HepG2 (cell line): ENCODE measurements around the gene CCDC148. TPM values are rescaled to one million over a fixed set of nuclear protein-coding genes. Genes with fewer than 3 reads are reported as not detected.

Source experiments
- ATAC-seq: fragments of 200-7000 bp; cut with Tn5 transposase; 3 replicates; pipeline ENCODE4 v1.9.1; 2020; ENCODE audit warnings: mild to moderate bottlenecking, moderate library complexity
- BruUV-seq: library from RNA; stranded (reverse); fragments of 400-500 nt; replicated peaks from 2 replicates; lab custom pipeline; 2021; lab: Mats Ljungman, UMichigan
- CTCF ChIA-PET: fragments of 300-600 bp; formaldehyde crosslinking; extraction: SDS; loops from one replicate; lab custom pipeline; 2021; ENCODE audit warnings: low total read pairs, inconsistent platforms, low intra/inter-chr PET ratio; lab: Yijun Ruan, JAX
- POLR2A ChIA-PET: fragments of 350-600 bp; sonication (Branson Sonifier 250); formaldehyde crosslinking; loops from one replicate; lab custom pipeline; 2020; ENCODE audit warnings: antibody characterized with exemption, inconsistent platforms; lab: Yijun Ruan, JAX
- DNase-seq: peaks from one replicate; pipeline ENCODE4 v3.0.0-alpha.2; 2015; ENCODE audit warnings: low spot score
- FAIRE-seq: peaks from 3 replicates; lab custom pipeline; 2011; peaks lifted over from hg19 to GRCh38; lab: Jason Lieb, UNC
- H2AFZ ChIP-seq: one replicate; pipeline ENCODE4 v1.6.1; 2011; ENCODE audit warnings: low read length, inconsistent platforms
- H3K27ac ChIP-seq: fragments of 300-600 bp; 3 replicates; pipeline ENCODE4 v1.8.0; 2011; ENCODE audit warnings: mixed run types, mild to moderate bottlenecking, mixed read lengths, low read length, inconsistent platforms; ENCODE audit not compliant: insufficient read depth; ENCODE audit errors: extremely low read length
- H3K27me3 ChIP-seq, 2 experiments: fragments of 200-600 bp in 1 of 2; 2 replicates in 1 of 2; 3 replicates in 1 of 2; pipeline versions ENCODE4 v1.6.0 to v1.8.0; 2011; ENCODE audit warnings: low read length in 2 of 2, mild to moderate bottlenecking in 2 of 2, moderate library complexity in 2 of 2, inconsistent platforms in 1 of 2; ENCODE audit not compliant: insufficient read depth in 2 of 2, control insufficient read depth in 1 of 2
- H3K36me3 ChIP-seq, 2 experiments: fragments of 200-600 bp in 1 of 2; replicated peaks in 1 of 2; 2 replicates in 1 of 2; 3 replicates in 1 of 2; pipeline versions ENCODE4 v1.5.1 to v1.8.0; 2011; ENCODE audit warnings: low read length in 2 of 2, inconsistent platforms in 1 of 2; ENCODE audit not compliant: insufficient read depth in 2 of 2, control insufficient read depth in 1 of 2
- H3K4me1 ChIP-seq: 2 replicates; pipeline ENCODE4 v1.5.1; 2012; ENCODE audit warnings: low read length, inconsistent platforms; ENCODE audit not compliant: insufficient read depth
- H3K4me2 ChIP-seq: 2 replicates; pipeline ENCODE4 v1.6.0; 2011; ENCODE audit warnings: low read depth, low read length, inconsistent platforms
- H3K4me3 ChIP-seq, 3 experiments: fragments of 200-600 bp in 1 of 3; sonication (generic), shearing (Covaris generic) in 1 of 3; replicated peaks in 1 of 3; 2 replicates each; pipeline ENCODE4 v1.5.1; 2011 to 2016; ENCODE audit warnings: low read length in 3 of 3, inconsistent platforms in 2 of 3, low read depth in 2 of 3, mild to moderate bottlenecking in 2 of 3, control low read depth in 1 of 3, mixed read lengths in 1 of 3; ENCODE audit not compliant: insufficient read depth in 1 of 3
- H3K79me2 ChIP-seq: one replicate; pipeline ENCODE4 v1.6.1; 2011; ENCODE audit warnings: low read length, inconsistent platforms; ENCODE audit not compliant: insufficient read depth
- H3K9ac ChIP-seq: 2 replicates; pipeline ENCODE4 v1.6.0; 2011; ENCODE audit warnings: mild to moderate bottlenecking, low read depth, low read length, inconsistent platforms; ENCODE audit not compliant: insufficient read depth
- H3K9me3 ChIP-seq: 2 replicates; pipeline ENCODE4 v1.5.1; 2012; ENCODE audit warnings: mild to moderate bottlenecking, low read length
- H4K20me1 ChIP-seq: 2 replicates; pipeline ENCODE4 v1.6.0; 2011; ENCODE audit warnings: inconsistent platforms, mild to moderate bottlenecking, low read length, moderate library complexity; ENCODE audit not compliant: insufficient read depth
- EP300 ChIP-seq, 3 experiments: sonication (generic) in 1 of 3; formaldehyde crosslinking in 1 of 3; IDR thresholded peaks; 2 replicates each; pipeline versions ENCODE4 v1.5.1 to v1.6.1; 2011 to 2020; ENCODE audit warnings: low read depth in 2 of 3, low read length in 2 of 3, borderline replicate concordance in 1 of 3, improper control_type of control experiment in 1 of 3, mild to moderate bottlenecking in 1 of 3, missing genetic modification reagents in 1 of 3, moderate library complexity in 1 of 3
- MTA1 ChIP-seq: sonication (generic); formaldehyde crosslinking; IDR thresholded peaks from 2 replicates; pipeline ENCODE4 v1.4.0; 2020; ENCODE audit warnings: missing genetic modification reagents, mild to moderate bottlenecking, borderline replicate concordance
- MYNN ChIP-seq: sonication (generic); formaldehyde crosslinking; IDR thresholded peaks from 2 replicates; pipeline ENCODE4 v1.4.0; 2020; ENCODE audit warnings: mild to moderate bottlenecking, low read depth, missing genetic modification reagents
- RERE ChIP-seq: IDR thresholded peaks from 2 replicates; pipeline ENCODE4 v1.6.1; 2016; ENCODE audit warnings: low read depth, missing genetic modification reagents, missing compliant biosample characterization
- SP1 ChIP-seq, 2 experiments: fragments of 450-650 bp in 1 of 2; sonication (generic) in 1 of 2; formaldehyde crosslinking in 1 of 2; IDR thresholded peaks; 2 replicates each; pipeline versions ENCODE4 v1.4.0 to v1.6.1; 2016 to 2020; ENCODE audit warnings: missing genetic modification reagents in 1 of 2
- ZNF362 ChIP-seq: sonication (generic); formaldehyde crosslinking; IDR thresholded peaks from 2 replicates; pipeline ENCODE4 v1.4.0; 2020; ENCODE audit warnings: missing genetic modification reagents, mild to moderate bottlenecking, borderline replicate concordance
- ZNF720 ChIP-seq: sonication (generic); formaldehyde crosslinking; IDR thresholded peaks from 2 replicates; pipeline ENCODE4 v1.4.0; 2020; ENCODE audit warnings: missing genetic modification reagents
- WGBS: methylation state at CpG from one replicate; pipeline ENCODE4 v1.1.6; 2017; ENCODE audit warnings: low lambda C conversion rate; 5-methylcytosine and 5-hydroxymethylcytosine counted together
- in situ Hi-C: cut with HindIII; loops from 2 replicates; pipeline ENCODE4 v1.10.0; 2017; ENCODE audit warnings: low pct_unique_long_range_greater_than_20kb; ENCODE audit not compliant: extremely low pct_ligation_motif_present
- intact Hi-C: fragments of 100-400 bp; cut with micrococcal nuclease; formaldehyde crosslinking; loops from one replicate; pipeline ENCODE4 v1.10.0; 2022; ENCODE audit not compliant: unreplicated experiment
- polyA plus RNA-seq, 8 experiments: library from polyadenylated mRNA; depleted of rRNA in 3 of 8; stranded (reverse) in 7 of 8; unstranded in 1 of 8; fragments of >200 nt; fragmentation: Illumina TruSeq in 4 of 8; extraction: Trizol in 4 of 8; gene quantifications; 2 replicates each; pipeline versions ENCODE4 v1.2.1 to v1.2.3, GENCODE V29; 2011 to 2016; ENCODE audit warnings: low read depth in 4 of 8, missing spikeins in 1 of 8, mixed read lengths in 1 of 8; ENCODE audit not compliant: insufficient read depth in 1 of 8
- total RNA-seq, 5 experiments: library from RNA; depleted of rRNA; stranded (reverse); fragments of >200 nt; fragmentation: Illumina TruSeq; extraction: Trizol; gene quantifications; 2 replicates each; pipeline ENCODE4 v1.2.3, GENCODE V29; 2016; ENCODE audit warnings: low read depth in 1 of 5

Gene CCDC148
- total and polyA plus RNA-seq, 2 of the 13 experiments (the other 11 are each of a cell fraction or from before 2014, with no cell fraction given): 0.30 to 0.49 TPM

GRCh38 chr2:158325031-158325781, 131.3 kb downstream of the CCDC148 start (continued):
- TF ChIP-seq EP300 (IDR thresholded peaks at IDR 0.05; ENCODE audit: low read depth in 2 of 2, low read length in 2 of 2) (no peak), EP300 (CRISPR knock-in tag; IDR thresholded peaks at IDR 0.05; ENCODE audit: borderline replicate concordance) (no peak), ZNF720 (CRISPR knock-in tag) (no peak), MTA1 (CRISPR knock-in tag) (no peak), MYNN (no peak), SP1 (IDR thresholded peaks at IDR 0.05) (no peak), SP1 (CRISPR knock-in tag; IDR thresholded peaks at IDR 0.05) (no peak), ZNF362 (CRISPR knock-in tag) (no peak)

GRCh38 chr2:158323381-158323780, 133.2 kb downstream of the CCDC148 start:
- Histone ChIP-seq H3K36me3 (no peaks in the 10 kb centered on the region), H3K27ac (no peak overlapping the region), H3K9ac (no peak overlapping the region), H3K4me3 (no peak overlapping the region), H3K4me2 (no peak overlapping the region), H3K4me1 (no peaks in the 10 kb centered on the region), H4K20me1 (no peaks in the 10 kb centered on the region), H2AFZ (no peak overlapping the region), H3K27me3 (no peaks in the 10 kb centered on the region), H3K79me2 (no peaks in the 10 kb centered on the region), H3K9me3 (peaks cover 4% of the 10 kb centered on the region)
- BruUV-seq: no TSS peak
- WGBS: 4% methylated on average over 1 of the region's 1 CpG
- in situ Hi-C loops (no loop called here), intact Hi-C loops (no loop called here)
- POLR2A ChIA-PET: no interaction called here
- DNase-seq (no peak), ATAC-seq (no peak), FAIRE-seq (no peak)
- CTCF ChIA-PET: no interaction called here
- TF ChIP-seq RERE: no peak
